ENCODE results near the gene EFCAB11. TPM values are rescaled to one million over a fixed set of nuclear protein-coding genes. Genes with fewer than 3 reads are reported as not detected.

Gene EFCAB11
- total RNA-seq, 1 experiment from 2014 or later = 18.1 TPM

- no peaks in the 10 kb centered on the region for H3K79me2 ChIP-seq (ENCODE audit: insufficient read depth, low read length)
- H3K36me3 ChIP-seq (ENCODE audit: control insufficient read depth in 1 of 2, insufficient read depth in 2 of 2, low read length in 2 of 2) = no peaks in the 10 kb centered on the region
- TF ChIP-seq FOSL1 (IDR thresholded peaks at IDR 0.05; ENCODE audit: low read depth) (no peak), REST (IDR thresholded peaks at IDR 0.05; ENCODE audit: low read depth) (no peak), SRF (IDR thresholded peaks at IDR 0.05; ENCODE audit: low read depth) (no peak), ZBTB33 (IDR thresholded peaks at IDR 0.05; ENCODE audit: extremely low read depth, insufficient replicate concordance, low read length) (no peak)
- no peak overlapping the region for H3K27ac ChIP-seq (ENCODE audit: low read depth, low read length)
- H2AFZ ChIP-seq (ENCODE audit: low read depth, low read length, poor library complexity, severe bottlenecking) = no peak overlapping the region
- intact Hi-C loops (cut with micrococcal nuclease) = no loop called here
- CTCF ChIA-PET = no interaction called here
- DNase-seq (ENCODE audit: low read depth, low spot score) (no peak), ATAC-seq (no peak)
- H4K20me1 ChIP-seq (ENCODE audit: insufficient read depth) = no peaks in the 10 kb centered on the region
- POLR2A ChIA-PET = no interaction called here
- H3K9me3 ChIP-seq (ENCODE audit: control insufficient read depth in 1 of 2, insufficient read depth in 1 of 2, low read depth in 1 of 2, low read length in 2 of 2) = no peaks in the 10 kb centered on the region
- H3K27me3 ChIP-seq (ENCODE audit: insufficient read depth, low read length) = no peaks in the 10 kb centered on the region
- BruUV-seq (replicated peaks) = no TSS peak
- no peaks in the 10 kb centered on the region for H3K9me2 ChIP-seq (ENCODE audit: insufficient read depth)
- RAD21 ChIA-PET (ENCODE audit: low non-redundant PET in 1 of 2, low total read pairs in 2 of 2, uncharacterized antibody in 2 of 2, unreplicated experiment in 2 of 2) = no interaction called here
- H3K4me3 ChIP-seq (replicated peaks in 1 of 2; ENCODE audit: low read depth in 1 of 2, low read length in 2 of 2) = no peak overlapping the region
- H3K4me2 ChIP-seq (ENCODE audit: low read length) = no peak overlapping the region
- no peak overlapping the region for H3K9ac ChIP-seq (ENCODE audit: low read length)
- no peaks in the 10 kb centered on the region for H3K4me1 ChIP-seq (ENCODE audit: control insufficient read depth in 1 of 2, insufficient read depth in 2 of 2, low read length in 2 of 2)
These were observed 117.6 kb downstream of the EFCAB11 start for GRCh38 chr14:89836830-89837469.
